GM06990 (cell line): ENCODE measurements around the gene CCDC107.
A peak's percentile ranks its signal among the peaks of the same experiment; 100 is the strongest.

ENCODE experiments used
- DNase-seq: peaks from one replicate; pipeline ENCODE4 v3.0.0-alpha.2; 2011; ENCODE audit not compliant: insufficient read length; ENCODE audit errors: extremely low read depth
- H3K27me3 ChIP-seq: replicated peaks from 2 replicates; pipeline ENCODE4 v1.6.0; 2011; ENCODE audit warnings: low read length; ENCODE audit not compliant: control insufficient read depth, insufficient read depth
- H3K36me3 ChIP-seq: 2 replicates; pipeline ENCODE4 v1.5.1; 2011; ENCODE audit warnings: low read length; ENCODE audit not compliant: control insufficient read depth, insufficient read depth
- H3K4me3 ChIP-seq: replicated peaks from 2 replicates; pipeline ENCODE4 v1.5.1; 2011; ENCODE audit warnings: low read depth, mild to moderate bottlenecking, control low read depth, low read length
- CTCF ChIP-seq: IDR thresholded peaks from 2 replicates; pipeline ENCODE4 v1.5.1; 2011; ENCODE audit warnings: low read length, control low read depth, mild to moderate bottlenecking, inconsistent platforms; ENCODE audit not compliant: insufficient read depth, poor library complexity, severe bottlenecking

CCDC107 gene

GRCh38 chr9:35612843-35613242, 45.2 kb upstream of the CCDC107 start:
- Histone ChIP-seq H3K27me3 (no peaks in the 10 kb centered on the region), H3K4me3 (no peak overlapping the region), H3K36me3 (peaks cover 6% of the 10 kb centered on the region)
- no peak for TF ChIP-seq CTCF
- no peak for DNase-seq

GRCh38 chr9:35615981-35616680, 42.0 kb upstream of the CCDC107 start:
- Histone ChIP-seq H3K4me3 (no peak overlapping the region), H3K27me3 (no peaks in the 10 kb centered on the region), H3K36me3 (no peaks in the 10 kb centered on the region)
- no peak for DNase-seq
- TF ChIP-seq CTCF, result no peak

GRCh38 chr9:35616681-35617459, 41.2 kb upstream of the CCDC107 start:
- Histone ChIP-seq H3K36me3 (no peaks in the 10 kb centered on the region), H3K4me3 (peak overlapping the region; percentile 43), H3K27me3 (no peaks in the 10 kb centered on the region)
- DNase-seq, result peak; percentile 82
- TF ChIP-seq CTCF, result peak; percentile 43

GRCh38 chr9:35617548-35617947, 40.5 kb upstream of the CCDC107 start:
- Histone ChIP-seq H3K36me3 (no peaks in the 10 kb centered on the region), H3K4me3 (peak overlapping the region; percentile 43), H3K27me3 (no peaks in the 10 kb centered on the region)
- no peak for DNase-seq
- TF ChIP-seq CTCF, result no peak

- no peaks in the 10 kb centered on the region for H3K27me3 ChIP-seq
- peak; percentile 65 for DNase-seq
- H3K4me3 ChIP-seq, result peak within 1 kb of the TSS; percentile 43
- no peak for TF ChIP-seq CTCF
- H3K36me3 ChIP-seq, result no peaks in the 10 kb centered on the region
Observed at GRCh38 chr9:35618325-35618727, 39.8 kb upstream of the CCDC107 start, which contains the start of gene CD72. CD72 (minus strand) TSS chr9:35618413; CDS start chr9:35618303, 110 bp downstream.
